Measurements from ENCODE around the gene PITHD1.
A peak's percentile ranks its signal among the peaks of the same experiment; 100 is the strongest.
"Not testable (repeated sequence)": the region's sequence is repeated elsewhere in the genome, so short reads cannot be mapped to it uniquely, and the experiment has no call there.

Gene PITHD1, protein sequence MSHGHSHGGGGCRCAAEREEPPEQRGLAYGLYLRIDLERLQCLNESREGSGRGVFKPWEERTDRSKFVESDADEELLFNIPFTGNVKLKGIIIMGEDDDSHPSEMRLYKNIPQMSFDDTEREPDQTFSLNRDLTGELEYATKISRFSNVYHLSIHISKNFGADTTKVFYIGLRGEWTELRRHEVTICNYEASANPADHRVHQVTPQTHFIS

DNA sequence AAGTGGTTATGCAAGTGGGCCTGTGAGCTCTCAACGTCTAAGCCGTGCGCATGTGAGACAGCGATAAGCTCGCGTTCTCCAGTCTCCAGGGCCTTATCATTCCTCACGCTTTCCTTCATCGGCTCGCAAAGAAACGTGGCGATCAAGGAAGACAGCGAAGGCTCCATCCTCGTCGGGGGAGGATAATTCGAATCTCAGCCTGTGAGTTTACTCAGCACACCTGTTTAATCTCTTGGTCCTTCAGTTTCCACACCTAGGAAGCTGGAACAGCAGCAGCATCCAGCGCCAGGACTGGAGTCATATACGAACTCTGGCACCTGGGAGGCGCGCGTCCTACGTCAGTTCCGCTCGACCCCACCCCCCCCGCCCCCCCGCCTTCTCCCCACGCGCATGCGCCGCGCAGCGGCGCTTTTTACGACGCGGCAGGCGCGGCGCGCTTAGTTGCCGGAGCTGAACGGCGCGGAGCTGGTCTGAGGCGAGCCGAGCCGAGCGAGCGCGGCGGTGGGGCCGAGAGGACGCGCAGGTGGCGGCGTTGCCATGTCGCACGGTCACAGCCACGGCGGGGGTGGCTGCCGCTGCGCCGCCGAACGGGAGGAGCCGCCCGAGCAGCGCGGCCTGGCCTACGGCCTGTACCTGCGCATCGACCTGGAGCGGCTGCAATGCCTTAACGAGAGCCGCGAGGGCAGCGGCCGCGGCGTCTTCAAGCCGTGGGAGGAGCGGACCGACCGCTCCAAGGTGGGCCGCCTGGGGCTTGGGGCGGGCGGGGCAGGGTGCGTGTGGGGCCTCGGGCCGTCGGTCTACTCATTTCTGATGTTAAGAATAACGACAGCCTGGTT lies at the start of gene PITHD1:
PITHD1 (plus strand) TSS at position 440 of the 836 bp plus-strand sequence; CDS start at position 538, 98 bp downstream.
- DNase-seq: peak; percentile 93

DNA sequence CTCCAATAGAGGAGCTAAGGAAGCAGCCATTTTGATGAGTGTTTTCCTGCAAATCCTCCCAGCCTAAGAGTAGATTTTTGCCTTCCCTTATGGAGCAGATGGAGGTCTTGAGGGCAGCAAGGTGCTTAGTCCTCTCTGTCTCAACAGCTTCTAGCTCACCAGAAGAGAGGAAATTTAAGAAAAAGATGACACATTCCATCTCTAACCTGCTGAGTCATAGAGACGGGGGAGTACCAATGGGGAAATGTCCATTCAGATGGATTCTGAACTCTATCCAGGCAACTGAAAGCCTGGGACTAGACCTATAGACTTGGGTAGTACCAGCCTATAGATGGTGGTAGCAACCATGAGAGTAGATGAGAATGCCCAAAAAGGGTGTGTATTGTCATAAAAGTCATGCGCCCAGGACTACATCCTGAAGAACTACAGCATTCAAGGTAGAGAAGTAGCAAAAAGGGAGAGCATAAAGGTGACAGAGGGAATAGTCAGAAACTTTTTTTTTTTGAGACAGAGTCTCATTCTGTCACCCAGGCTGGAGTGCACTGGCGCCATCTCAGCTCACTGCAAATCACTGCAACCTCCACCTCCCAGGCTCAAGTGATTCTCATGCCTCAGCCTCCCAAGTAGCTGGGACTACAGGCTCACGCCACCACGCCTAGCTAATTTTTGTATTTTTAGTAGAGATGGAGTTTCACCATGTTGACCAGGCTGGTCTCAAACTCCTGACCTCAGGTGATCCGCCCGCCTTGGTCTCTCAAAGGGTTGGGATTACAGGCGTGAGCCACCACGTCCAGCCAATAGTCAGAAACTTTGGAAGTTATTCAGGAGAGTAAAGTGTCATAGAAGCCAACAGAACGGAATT lies 45.6 kb upstream of the PITHD1 start:
- no peak for DNase-seq

DNA sequence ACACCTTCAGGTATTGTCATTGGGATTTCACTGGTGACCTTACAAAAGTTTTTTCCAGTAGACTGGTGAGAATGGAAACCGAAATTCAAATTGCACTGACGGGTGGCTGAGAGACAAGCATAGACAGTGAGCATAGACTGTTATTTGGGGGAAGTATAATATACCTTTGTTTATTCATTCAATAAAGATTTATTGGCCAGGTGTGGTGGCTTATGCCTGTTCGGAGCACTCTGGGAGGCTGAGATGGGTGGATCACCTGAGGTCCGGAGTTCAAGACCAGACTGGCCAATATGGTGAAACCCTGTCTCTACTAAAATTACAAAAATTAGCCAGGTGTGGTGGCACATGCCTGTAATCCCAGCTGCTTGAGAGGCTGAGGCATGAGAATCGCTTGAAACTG lies 44.9 kb upstream of the PITHD1 start:
- not testable (repeated sequence) for DNase-seq

DNA sequence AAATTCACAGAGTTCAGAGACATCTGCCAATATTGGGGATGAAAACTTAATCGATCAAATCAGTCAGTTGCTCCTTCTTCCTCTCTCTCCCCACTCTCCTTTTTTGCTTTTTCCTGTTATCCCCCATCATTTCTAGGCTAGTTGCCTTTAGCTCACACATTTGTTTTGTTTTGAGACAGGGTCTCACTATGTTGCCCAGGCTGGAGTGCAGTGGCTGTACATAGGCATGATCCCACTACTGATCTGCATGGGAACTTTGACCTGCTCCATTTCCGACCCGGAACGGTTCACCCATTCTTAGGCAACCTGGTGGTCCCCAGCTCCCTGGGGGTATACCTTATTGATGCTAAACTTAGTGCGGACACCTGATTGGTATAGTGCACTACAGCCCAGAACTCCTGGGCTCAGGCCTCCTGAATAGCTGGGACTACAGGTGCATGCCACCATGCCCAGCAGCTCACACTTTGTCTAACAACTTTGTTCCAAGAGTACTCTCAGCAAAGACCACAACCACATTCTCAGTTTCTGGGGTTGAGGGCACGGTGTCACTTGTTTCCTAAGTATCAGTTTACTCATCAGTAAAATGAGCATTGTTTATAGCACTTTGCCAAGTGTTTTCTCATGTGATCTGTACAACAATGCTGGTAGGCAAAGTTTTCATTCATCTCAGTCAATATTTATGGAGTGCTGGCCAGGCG lies 41.6 kb upstream of the PITHD1 start:
- peak; percentile 60 for DNase-seq

DNA sequence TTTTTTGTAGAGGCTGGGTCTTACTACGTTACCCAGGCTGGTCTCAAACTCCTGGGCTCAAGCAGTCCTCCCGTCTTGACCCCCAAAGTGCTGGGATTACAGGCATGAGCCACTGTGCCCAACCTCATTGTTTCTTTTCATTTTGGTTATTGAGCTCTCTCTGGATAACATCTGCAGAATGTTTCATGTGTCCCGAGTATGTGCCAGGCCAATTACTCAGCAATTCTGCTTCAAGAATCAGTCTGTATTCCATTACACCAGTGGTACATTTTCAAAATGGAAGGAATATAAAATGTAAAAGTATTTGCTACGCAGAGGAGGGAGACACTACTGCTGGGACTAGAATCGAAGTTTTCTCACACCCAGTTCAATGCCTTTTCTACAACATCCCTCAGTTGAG lies 36.6 kb upstream of the PITHD1 start:
- DNase-seq: peak; percentile 31

DNA sequence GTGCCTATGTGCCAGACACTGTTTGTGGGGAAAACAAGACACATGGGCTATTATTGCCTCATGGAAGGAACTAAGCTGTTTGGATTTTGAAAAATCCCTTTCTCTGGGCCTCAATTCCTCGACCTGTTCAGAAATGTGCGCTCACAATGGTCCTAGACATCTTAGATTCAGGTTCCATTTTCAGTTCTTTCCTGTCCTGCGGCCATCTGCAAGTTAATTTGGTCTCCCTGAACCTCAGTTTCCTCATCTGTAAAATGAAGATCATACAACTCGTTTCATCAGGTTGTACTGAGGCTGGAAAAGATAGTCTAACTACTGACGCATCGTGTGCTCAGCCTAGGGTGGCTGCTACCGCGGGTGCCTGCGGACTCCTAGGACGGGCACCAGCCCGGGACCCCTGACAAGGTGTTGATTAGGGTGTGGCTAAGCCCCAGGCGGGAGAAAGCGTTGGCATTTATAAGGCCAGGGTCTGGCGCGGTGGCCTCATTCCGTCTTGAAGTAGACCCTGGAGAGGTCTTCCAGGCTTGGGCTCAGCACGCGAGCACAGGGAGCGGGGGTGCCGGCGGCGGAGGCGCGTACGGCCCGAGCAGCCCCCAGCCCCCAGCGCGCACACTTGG lies 35.4 kb upstream of the PITHD1 start:
- peak; percentile 10 for DNase-seq

DNA sequence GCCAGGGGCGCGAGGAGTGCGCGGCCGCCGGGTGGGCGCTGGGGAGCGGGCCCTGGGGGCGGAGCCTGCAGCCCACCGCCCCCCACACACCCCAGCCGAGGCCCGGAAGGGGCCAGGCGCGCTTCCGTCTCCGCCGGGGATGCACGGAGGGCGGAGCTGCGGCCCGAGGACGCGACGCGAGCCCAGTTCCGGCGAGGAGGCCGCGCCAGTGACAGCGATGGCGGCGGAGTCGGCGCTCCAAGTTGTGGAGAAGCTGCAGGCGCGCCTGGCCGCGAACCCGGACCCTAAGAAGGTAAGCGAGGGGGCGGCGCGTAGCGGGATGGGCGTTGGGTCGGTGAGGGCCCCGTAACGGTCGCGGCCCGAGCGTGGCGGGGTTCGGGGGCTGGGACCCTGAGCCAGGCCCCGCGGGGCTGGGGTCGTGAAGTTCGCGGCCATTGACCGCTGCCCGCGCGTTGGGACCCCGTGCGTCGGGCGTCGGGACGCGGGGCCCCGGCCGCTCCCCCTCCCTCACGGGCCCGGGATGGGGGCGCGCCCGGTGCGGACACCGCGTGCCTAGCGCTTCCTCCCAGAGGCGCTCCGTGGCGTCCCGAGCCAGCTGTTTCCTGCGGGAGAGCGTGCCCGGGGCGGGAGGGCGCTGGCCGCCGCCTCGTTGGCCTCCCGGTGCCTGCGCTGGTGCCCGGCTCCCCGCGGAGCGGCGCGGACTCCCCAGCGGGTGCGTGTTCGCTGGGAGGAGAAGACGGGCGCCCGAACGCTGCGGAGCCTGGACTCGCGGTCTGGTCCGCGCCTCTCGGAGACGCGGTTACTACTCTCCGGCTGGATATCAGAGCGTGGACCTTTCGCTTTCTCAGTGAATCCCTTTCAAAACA lies 34.7 kb upstream of the PITHD1 start, which contains the start of gene ELOA:
ELOA (plus strand) TSS at position 185 of the 866 bp plus-strand sequence; CDS start at position 218, 33 bp downstream.
- DNase-seq: peak; percentile 93

DNA sequence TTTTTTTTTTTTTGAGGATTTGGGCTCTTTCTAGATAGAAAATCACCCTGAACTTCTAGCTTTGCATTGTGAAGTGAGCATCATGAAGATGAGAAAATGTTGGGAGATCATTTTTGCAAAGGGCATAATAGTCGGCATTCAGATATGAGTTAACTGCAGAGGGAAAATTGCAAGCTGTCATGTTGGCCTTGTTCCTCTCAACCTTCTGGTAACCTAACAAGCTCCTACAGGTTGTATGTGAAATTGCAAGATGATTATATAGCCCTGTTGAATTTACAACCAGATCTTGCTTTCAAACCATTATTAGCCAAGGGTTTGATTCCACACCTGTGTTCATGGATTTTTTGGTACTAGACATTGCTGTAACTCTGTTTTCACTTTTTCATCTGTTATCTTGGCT lies 32.7 kb upstream of the PITHD1 start:
- peak; percentile 9 for DNase-seq

DNA sequence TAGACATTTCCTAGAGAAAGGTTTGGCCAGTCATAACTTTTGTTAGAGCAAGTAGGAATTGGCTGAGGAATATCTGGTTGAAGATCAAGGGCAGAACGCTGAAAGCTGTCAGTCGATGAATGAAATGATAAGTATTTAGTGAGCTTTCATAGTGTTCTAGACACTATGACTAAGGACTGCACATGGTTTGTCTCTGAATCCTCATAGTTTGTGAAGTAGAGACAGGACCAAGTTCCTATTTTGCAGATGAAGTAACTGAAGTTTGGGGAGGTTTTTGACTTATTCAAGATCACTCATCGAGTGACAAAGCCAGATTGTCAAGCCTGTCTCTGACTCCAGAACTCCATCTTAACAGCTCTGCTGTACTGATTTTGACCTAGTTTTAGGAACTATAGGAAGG lies 30.2 kb upstream of the PITHD1 start:
- DNase-seq: peak; percentile 2

DNA sequence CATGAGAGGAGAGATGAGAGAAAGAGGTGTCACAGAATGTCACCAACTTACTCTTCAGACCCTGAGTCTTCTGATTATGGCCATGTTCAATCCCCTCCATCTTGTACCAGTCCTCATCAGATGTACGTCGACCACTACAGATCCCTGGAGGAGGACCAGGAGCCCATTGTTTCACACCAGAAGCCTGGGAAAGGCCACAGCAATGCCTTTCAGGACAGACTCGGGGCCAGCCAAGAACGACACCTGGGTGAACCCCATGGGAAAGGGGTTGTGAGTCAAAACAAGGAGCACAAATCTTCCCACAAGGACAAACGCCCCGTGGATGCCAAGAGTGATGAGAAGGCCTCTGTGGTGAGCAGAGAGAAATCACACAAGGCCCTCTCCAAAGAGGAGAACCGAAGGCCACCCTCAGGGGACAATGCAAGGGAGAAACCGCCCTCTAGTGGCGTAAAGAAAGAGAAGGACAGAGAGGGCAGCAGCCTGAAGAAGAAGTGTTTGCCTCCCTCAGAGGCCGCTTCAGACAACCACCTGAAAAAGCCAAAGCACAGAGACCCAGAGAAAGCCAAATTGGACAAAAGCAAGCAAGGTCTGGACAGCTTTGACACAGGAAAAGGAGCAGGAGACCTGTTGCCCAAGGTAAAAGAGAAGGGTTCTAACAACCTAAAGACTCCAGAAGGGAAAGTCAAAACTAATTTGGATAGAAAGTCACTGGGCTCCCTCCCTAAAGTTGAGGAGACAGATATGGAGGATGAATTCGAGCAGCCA lies 27.0 kb upstream of the PITHD1 start:
- DNase-seq: peak; percentile 66

DNA sequence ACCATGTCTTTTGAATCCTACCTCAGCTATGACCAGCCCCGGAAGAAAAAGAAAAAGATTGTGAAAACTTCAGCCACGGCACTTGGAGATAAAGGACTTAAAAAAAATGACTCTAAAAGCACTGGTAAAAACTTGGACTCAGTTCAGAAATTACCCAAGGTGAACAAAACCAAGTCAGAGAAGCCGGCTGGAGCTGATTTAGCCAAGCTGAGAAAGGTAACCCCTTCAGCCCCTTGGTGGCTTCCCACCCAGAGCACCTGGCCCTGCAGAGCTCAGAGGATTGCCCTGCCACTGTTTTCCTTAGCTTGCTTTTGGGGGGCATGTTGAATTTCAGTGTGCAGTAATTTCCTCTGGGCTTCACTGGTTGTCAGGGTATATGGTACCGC lies 26.4 kb upstream of the PITHD1 start:
- no peak for DNase-seq

DNA sequence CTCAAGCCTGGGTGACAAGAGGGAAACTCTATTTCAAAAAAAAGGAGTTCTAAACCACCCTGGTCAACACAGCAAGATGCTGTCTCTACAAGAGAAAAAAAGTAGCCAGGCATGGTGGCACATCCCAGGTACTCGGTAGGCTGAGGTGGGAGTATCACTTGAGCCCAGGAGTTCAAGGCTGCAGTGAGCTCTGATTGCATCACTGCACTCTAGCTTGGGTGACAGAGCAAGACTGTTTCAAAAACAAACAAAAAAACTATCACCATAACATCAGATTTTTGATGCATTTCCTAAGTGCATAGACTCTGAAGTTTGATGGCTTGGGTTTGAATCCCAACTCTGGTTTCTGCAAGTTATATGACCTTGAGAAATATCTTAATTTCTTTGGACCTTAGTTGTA lies 25.3 kb upstream of the PITHD1 start:
- DNase-seq: no peak

DNA sequence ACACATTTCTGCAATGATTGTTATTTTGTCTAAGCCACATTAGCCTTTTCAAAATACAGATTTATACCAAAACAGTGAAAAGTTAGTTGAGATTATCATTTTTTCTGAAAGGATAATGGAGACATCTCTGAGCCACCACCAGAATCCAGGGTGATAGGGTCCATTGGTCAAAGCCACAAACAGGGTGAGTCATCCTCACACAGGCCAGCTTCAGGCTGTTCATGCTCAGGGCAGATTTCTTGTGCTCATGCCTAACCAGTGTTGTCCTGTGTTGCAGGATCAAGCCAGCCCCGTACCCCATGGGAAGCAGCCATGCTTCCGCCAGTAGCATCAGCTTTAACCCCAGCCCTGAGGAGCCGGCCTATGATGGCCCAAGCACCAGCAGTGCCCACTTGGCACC lies 21.5 kb upstream of the PITHD1 start:
- no peak for DNase-seq

DNA sequence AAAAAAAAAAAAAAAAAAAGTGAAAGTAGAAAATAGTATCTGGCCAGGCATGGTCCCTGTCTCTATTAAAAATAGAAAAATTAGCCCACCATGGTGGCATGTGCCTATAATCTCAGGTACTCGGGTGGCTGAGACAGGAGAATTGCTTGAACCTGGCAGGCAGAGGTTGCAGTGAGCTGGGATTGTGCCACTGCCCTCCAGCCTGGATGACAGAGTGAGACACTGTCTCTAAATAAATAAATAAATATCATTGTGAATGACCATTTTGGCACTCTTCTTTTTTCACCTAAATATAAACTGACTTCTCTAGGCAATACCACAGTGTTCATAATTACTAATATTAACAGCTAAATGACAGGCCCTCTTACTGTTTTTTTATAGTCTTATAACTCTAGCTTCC lies 20.4 kb upstream of the PITHD1 start:
- no peak for DNase-seq

DNA sequence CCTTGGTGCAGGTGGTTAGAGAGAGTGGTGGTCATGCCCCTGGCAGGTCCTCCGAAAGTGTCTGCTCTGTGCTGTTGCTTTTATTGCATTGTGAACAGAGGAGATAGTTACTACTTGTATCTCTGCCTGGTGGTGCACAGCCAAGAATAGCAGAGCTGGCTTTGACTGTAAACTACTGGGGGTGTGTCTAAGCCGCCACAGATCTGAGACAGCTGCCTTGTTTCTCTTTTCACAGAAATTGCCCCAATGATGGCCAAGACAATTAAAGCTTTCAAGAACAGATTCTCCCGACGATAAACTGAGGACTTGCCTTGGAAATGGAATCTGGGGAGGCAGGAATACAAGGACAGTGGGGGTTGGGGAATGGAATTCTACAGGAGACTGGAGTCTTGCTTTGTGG lies 18.9 kb upstream of the PITHD1 start:
- no peak for DNase-seq

DNA sequence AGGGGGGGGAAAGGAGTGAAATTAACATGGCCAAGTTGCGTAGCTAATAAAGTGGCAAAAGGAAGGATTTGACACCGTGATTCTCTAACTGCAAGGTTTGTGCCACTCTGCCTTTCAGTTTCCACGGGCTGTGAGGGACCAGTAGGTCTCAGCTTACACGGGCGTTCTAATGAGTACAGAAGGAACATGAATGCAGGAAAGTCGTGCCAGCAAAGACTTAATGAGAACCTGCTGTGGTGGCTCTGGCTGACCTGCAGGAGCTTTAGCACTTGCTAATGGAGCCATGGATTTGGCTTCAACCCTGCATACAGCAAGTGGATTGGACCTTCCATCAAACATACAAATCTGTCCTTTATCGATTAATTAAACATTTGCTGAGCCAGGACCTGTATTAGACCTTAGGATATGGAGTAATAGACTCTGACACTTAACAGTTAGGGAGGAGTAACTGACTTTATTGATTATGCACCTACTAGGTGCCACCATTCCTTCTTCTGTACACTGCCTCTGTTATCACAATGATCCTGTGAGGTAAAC lies 15.1 kb upstream of the PITHD1 start:
- DNase-seq: no peak

DNA sequence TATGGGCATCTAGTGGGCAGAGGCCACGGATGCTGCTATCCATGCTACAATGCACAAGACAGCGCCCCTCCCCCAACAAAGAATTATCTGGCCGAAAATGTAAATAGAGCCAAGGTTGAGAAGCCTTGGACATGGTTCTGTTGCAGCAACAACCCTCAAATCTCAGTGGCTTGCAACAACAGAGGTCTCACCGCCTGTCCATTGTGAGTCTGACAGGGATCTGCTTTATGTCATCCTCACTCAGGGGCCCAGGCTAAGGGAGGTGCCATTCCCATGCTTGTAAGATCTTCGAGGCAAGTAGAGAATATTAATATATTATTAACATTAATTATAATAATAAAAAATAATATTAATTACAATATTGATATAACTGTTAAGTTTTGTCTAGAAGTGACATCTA lies 9.5 kb upstream of the PITHD1 start:
- no peak for DNase-seq

DNA sequence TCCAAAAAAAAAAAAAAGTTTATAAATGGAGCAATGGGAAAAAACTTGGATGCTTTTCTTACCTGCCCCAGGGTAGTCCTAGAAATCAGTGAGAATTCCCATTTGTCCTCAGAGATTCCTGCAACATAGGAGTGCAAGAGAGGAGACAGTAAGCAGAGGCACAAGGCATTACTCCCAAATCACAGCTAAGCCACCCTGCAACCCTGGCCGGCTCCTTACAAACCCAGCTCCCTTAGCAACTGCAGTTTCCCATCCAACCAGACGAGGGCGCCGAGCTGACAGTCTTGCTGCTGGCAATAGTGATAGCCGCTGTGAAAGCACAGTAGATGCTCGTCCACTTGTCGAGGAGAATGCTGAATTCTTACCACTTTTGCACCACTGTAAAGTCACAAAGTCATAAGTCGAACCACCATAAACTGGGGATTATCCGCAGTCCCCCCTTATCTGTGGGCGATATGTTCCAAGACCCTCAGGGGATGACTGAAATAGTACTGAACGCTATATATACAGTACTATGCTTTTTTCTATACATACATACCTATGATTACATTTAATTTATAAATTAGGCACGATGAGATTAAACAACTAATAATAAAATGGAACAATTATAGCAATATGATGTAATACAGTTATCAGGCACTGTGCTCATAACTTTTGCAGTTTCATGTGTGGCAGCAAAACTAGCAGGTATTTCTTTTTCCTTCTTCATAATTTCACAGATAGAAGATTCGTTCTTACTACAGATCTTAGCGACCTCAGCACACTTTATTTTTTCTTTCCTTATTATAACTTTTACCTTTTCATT lies 6.0 kb upstream of the PITHD1 start:
- DNase-seq: peak; percentile 94

DNA sequence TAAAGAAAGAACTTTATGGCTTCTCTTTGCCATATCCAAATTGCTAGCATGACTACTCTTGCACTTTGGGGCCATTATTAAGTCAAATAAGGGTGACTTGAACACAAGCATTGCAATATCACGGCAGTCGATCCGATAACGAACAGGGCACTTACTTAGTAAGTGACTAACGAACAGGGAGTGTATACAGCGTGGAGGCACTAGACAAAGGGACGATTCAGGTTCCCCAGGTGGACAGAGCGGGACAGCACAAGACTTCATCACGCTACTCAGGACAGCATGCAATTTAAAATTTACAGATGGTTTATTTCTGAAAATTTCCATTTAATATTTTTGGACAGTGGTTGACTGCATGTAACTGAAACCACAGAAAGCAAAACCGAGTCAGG lies 5.4 kb upstream of the PITHD1 start:
- DNase-seq: no peak
